HCT116 (cell line): Measurements from ENCODE around the gene LARP1.

ENCODE experiments used
- CTCF ChIP-seq, 3 experiments: fragments of 200-600 bp in 1 of 3; sonication (generic) in 1 of 3; IDR thresholded peaks in 2 of 3; conservative IDR thresholded peaks in 1 of 3; 2 replicates each; pipeline ENCODE4 v1.5.1; 2012 to 2017; ENCODE audit warnings: low read depth in 2 of 3, low read length in 2 of 3, antibody characterized with exemption in 1 of 3, borderline replicate concordance in 1 of 3, control low read depth in 1 of 3, mild to moderate bottlenecking in 1 of 3, mixed read lengths in 1 of 3, mixed run types in 1 of 3, moderate library complexity in 1 of 3; ENCODE audit not compliant: insufficient read depth in 1 of 3
- EGR1 ChIP-seq: IDR thresholded peaks from 2 replicates; pipeline ENCODE4 v1.6.1; 2012; ENCODE audit warnings: low read depth
- EZH2 ChIP-seq: fragments of 200-600 bp; sonication (generic); IDR thresholded peaks from 2 replicates; pipeline ENCODE4 v1.6.1; 2017; ENCODE audit warnings: antibody characterized with exemption, mixed run types
- EZH2phosphoT487 ChIP-seq: fragments of 200-600 bp; IDR thresholded peaks from 2 replicates; pipeline ENCODE4 v1.6.1; 2018; ENCODE audit warnings: antibody characterized with exemption, borderline replicate concordance
- POLR2A ChIP-seq: IDR thresholded peaks from 2 replicates; pipeline ENCODE4 v1.7.0; 2011; ENCODE audit warnings: borderline replicate concordance; ENCODE audit not compliant: insufficient read depth, insufficient read length; ENCODE audit errors: extremely low read depth
- POLR2AphosphoS5 ChIP-seq: IDR thresholded peaks from 2 replicates; pipeline ENCODE4 v1.6.1; 2011; ENCODE audit warnings: mild to moderate bottlenecking, low read depth, low read length, moderate library complexity
- RAD21 ChIP-seq: IDR thresholded peaks from 2 replicates; pipeline ENCODE4 v1.6.1; 2012; ENCODE audit warnings: low read depth, mild to moderate bottlenecking
- SIN3A ChIP-seq: IDR thresholded peaks from 2 replicates; pipeline ENCODE4 v1.6.1; 2012; ENCODE audit warnings: low read depth
- SP1 ChIP-seq: IDR thresholded peaks from 2 replicates; pipeline ENCODE4 v1.6.1; 2012; ENCODE audit warnings: low read depth
- ZBTB33 ChIP-seq: IDR thresholded peaks from 2 replicates; pipeline ENCODE4 v1.6.1; 2011; ENCODE audit warnings: mild to moderate bottlenecking, low read length, moderate library complexity; ENCODE audit not compliant: insufficient replicate concordance; ENCODE audit errors: extremely low read depth
- ZFX ChIP-seq: fragments of 450-650 bp; IDR thresholded peaks from 2 replicates; pipeline ENCODE4 v1.6.1; 2017

GRCh38 chr5:154851351-154851750 is 96.2 kb downstream of the LARP1 start:
- TF ChIP-seq ZBTB33 (no peak), RAD21 (no peak), SP1 (no peak), EZH2phosphoT487 (no peak), SIN3A (no peak), CTCF (IDR thresholded peaks at IDR 0.05 in 2 of 3, conservative IDR thresholded peaks at IDR 0.05 in 1 of 3; ENCODE audit: borderline replicate concordance in 1 of 3, insufficient read depth in 1 of 3, low read depth in 2 of 3, low read length in 2 of 3) (no peak), EZH2 (no peak), POLR2AphosphoS5 (no peak), ZFX (no peak), POLR2A (no peak), EGR1 (no peak)
